GM19455 (cell line): ENCODE data around the gene ZC3H11A.
"Not testable (repeated sequence)": the region's sequence is repeated elsewhere in the genome, so short reads cannot be mapped to it uniquely, and the experiment has no call there.

Experiments
- ATAC-seq: cut with Tn5 transposase; IDR thresholded peaks from one replicate; pipeline ENCODE4 v1.9.1; 2021; ENCODE audit not compliant: unreplicated experiment

ZC3H11A gene

DNA sequence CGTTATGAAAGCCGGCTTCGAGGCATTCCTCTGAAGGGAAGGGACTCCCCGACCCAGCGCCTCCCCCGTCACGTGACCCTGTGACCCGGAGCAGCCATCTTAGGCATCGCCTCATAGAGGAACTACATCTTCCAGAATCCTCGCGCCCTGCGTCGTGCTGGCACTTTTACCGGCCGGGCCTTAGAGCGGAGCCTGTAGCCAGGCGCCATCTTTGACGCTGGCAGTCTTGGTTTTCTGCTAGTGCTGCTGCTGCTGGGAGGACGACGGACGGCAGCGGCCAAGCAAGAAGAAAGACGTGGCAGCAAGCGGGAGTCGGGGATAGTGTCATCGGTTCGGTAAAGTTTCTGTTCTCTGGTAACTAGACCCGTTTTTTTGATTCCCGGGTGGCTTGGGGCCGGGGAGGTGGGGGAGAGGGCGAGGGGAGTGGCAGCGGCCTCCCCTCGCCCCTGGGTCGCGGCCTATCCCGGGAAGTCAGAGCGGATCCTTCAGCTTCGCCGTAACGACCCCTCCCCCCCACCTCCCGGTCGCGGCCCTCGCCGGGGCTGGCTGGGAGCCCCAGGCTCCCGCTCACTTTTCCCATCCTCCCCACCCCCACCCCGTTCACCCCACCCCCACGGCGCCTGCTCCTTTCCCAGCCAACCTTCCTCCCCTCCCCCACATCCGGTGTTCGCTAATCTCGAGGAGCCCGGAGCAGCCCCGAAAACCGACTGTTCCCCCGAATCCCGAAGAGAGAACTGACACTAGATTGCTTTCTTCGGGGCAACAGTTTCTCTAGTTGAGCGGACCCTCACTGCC lies at the start of gene ZC3H11A, which contains the start of gene ZBED6:
Gene ZC3H11A (plus strand): TSS at position 183 of the 795 bp plus-strand sequence. CDS start 21,448 bp downstream, outside the sequence.
Gene ZBED6 (plus strand): TSS at position 183 of the 795 bp plus-strand sequence. CDS start 1,900 bp downstream, outside the sequence.
- peak; percentile 97 for ATAC-seq

DNA sequence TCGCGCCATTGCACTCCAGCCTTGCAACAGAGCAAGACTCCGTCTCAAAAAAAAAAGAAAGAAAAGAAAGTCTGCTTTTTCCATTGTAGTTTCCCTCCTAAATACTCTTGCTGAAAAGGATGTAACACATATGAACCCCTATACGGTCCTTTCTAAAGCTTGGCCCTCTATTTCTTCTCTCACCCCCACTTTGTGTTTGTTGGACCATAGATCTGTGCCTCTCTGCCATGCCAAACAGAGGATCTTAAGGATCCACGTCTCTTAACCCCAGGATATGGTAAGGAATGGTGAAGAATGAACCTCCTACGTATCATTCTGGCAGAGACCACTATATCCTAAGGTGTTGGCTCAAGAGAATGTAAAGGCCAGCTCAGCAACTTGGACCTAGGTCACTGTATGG lies 49.1 kb upstream of the ZC3H11A start:
- ATAC-seq = no peak

DNA sequence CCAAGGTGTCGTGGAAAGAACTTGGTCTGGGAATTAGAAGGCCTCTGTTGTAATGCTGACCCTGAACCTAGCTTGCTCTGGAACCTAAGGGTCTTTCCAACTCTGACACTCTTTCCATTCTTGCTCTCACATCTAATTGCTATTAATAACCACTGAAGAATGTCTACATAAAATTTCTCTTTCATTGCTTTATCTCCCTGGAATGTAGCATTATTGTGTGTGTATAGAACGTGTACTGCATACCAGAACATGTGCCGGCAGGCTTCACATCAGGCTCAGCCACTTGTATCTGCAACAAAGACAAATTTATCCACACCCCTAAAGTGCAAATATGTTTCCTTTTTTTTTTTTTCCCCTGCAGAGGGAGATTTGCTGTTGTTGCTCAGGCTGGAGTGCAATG lies 44.4 kb upstream of the ZC3H11A start:
- no peak for ATAC-seq

DNA sequence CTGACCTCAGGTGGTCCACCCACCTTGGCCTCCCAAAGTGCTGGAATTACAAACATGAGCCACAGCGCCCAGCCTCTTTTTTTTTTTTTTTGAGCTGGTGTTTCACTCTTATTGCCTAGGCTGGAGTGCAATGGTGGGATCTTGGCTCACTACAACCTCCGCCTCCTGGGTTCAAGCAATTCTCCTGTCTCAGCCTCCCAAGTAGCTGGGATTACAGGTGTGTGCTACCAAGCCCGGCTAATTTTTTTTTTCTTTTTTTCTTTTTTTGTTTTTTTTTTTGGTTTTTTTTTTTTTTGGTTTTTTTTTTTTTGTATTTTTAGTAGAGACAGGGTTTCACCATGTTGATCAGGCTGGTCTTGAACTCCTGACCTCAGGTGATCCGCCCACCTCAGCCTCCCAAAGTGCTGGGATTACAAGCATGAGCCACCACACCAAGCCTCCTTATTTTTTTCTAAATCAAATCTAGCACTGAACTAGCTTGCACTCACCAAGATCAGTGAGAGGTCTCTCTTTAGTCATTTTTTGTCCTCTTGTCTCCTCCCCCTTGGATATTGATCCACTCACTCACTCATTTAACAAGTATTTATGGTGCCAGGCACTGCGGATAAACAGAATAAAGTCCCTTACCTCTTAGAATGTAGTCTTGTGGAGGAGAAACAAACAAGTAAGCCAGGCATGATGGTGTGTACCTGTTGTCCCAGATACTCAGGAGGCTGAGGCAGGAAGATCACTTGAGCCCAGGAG lies 43.6 kb upstream of the ZC3H11A start:
- not testable (repeated sequence) for ATAC-seq

DNA sequence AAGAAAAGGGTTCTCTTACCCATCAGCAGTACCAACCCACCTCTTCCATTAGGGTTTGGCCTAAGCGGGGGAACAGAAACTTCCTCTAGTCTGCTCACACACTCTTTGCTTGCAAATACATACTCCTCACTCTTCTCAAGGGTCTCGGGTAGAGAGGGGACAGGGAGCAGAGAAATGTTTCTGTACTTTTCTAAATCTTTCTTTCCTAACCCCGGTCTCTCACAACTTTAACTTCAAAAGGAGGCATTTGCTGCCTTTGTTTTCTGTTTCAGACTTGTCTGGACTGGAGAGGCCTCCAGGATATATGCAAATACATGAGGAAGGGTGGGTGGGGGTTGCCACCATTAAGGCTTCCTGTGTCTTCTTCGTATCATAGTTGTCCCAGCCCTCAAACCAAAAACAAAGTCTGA lies 41.0 kb upstream of the ZC3H11A start:
- ATAC-seq = peak; percentile 70

DNA sequence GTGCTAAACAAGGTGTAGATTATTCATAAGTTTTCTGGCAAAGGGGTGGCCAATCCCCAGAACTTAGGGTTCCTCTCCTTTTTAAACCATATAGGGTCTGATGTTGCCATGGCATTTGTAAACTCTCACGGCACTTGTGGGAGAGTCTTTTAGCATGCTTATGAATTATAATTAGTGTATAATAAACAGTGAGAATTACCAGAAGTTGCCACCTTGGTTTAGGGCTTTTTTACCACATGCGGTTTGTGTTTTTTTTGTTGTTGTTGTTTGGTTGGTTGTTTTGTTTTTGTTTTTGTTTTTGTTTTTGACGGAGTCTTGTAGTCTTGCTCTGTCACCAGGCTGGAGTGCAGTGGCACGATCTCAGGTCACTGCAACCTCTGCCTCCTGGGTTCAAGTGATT lies 39.4 kb upstream of the ZC3H11A start:
- ATAC-seq = no peak

DNA sequence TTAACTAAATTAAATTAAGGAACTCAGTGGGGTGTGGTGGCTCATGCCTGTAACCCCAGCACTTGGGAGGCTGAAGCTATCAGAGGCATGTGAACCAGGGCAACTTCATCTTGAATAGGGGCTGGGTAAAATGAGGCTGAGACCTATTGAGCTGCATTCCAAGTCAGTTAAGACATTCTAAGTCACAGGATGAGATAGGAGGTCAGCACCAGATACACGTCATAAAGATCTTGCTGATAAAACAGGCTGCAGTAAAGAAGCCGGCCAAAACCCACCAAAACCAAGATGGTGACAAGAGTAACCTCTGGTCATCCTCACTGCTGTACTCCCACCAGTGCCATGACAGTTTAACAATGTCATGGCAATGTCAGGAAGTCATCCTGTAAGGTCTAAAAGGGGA lies 36.7 kb upstream of the ZC3H11A start:
- ATAC-seq = not testable (repeated sequence)

DNA sequence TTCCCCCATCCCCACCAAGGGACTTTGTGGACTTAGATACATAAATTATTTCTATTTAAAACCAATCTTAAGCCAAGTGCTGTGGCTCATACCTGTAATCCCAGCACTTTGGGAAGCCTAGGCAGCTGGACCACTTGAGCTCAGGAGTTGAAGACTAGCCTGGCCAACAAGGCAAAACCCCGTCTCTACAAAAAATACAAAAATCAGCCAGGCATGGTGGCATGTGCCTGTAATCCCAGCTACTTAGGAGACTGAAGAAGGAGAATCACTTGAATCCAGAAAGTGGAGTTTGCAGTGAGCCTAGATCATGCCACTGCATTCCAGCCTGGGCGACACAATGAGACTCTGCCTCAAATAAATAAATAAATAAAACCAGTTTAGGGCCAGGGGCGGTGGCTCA lies 34.9 kb upstream of the ZC3H11A start:
- no peak for ATAC-seq

DNA sequence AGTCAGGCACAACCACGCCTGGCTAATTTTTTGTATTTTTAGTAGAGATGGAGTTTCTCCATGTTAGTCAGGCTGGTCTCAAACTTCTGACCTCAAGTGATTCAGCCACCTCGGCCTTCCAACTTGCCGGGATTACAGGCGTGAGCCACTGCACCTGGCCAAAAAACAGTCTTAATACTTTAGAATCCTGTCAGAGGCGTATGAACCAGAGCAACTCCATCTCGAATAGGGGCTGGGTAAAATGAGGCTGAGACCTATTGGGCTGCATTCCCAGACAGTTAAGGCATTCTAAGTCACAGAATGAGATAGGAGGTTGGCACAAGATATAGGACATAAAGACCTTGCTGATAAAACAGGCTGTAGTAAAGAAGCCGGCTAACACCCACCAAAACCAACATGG lies 33.5 kb upstream of the ZC3H11A start:
- ATAC-seq = not testable (repeated sequence)

DNA sequence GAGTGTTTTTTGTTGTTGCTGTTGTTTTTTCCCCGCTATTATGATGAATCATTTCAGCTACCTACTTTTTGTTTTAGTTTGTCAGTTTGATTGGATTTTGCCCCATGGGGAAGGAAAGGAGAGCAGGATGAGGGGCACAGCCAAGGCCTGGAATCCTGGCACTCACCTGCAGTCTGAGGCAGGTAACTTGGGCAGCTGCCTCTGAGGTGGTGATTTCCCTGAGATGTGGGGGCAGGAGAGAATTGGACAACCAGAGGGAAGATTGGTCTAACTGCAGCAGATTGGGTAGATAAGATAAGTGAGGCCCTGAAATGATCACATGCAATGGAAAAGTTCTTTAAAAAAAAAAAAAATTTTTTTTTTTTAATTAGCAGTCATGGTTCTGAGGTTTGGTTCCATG lies 31.9 kb upstream of the ZC3H11A start:
- no peak for ATAC-seq

DNA sequence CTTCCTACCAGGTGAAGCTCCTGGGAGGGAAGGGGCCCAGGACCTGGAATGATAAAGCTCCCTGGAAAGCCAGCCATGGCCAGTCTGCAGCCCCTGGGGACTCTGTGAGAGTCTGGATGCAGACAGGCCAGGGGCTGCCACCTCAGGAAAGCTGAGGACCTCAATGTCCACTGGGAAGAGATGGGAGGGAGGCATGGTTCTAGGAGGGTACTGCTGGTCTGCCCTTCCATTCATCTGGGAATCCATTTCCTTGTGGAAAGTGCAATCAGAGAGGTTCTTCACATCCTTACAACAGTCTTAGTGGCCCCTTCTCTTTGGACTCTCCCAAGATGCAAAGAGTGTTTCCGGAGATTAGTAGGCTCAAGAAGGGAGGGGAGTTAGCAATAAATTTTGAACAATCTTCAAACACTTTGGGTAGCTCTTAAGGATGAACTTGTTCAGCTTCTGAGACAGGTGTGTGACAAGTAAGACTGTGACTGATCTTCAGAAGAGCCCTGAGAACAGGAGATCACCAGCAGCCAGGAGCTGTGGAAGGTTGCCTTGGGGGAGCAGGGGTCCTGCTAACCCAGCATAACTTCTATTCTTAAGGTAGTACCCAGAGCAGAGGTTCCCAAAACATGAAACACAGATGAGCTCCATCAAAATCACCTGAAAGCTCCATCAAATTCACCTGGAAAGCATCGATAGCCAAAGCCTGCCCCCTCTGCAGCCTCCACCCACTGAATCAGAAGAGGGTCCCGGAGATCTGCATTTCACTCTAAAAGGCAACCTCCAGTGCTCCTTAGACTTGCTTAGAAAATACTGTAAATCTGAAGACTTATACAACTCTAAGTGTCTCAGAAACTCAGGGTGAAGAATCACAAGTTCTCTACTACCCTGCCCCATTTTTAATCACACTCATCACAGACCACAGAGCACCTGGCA lies 31.1 kb upstream of the ZC3H11A start:
- peak; percentile 22 for ATAC-seq

DNA sequence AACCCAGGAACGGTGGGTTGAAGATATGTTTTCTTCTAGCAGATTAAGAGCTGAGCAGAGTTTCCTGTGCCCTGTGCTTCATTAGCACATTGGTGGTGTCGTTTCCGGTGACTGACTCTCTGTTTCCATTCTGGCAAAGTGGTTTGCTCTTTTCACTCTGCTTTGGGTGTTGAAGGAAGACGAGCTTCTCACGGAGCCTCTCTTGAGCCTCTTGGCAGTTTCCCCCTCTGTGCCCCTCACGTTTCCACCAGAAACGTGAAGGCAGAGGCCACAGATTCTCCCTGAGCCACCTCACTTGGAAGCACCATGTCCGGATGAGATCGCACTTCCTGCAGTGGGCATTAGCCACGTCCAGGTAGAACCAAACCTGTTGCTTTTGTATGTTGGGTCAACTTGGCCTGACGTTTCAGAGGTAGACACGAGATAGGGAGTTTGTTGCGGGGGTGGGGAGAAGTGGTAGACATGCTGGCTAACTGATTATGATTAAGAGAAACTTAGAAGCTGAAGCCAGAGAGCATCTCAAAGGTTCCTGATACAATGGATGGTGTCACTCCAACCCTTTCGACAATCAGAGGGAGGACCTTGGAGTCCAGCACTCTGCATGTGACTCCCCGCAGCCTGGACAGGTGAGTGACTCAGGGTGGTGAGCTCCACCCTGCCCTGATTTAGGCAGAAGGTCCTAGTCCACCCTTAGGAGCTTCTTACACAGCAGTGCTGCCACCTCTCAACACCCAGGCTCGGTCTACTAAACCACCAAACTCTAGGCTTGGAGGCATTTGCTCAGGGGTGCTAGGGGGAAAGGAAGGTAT lies 30.2 kb upstream of the ZC3H11A start, which contains the start of gene LAX1:
Gene LAX1 (plus strand): TSS at position 155 of the 809 bp plus-strand sequence. CDS start 383 bp downstream, at position 538.
- peak; percentile 77 for ATAC-seq

DNA sequence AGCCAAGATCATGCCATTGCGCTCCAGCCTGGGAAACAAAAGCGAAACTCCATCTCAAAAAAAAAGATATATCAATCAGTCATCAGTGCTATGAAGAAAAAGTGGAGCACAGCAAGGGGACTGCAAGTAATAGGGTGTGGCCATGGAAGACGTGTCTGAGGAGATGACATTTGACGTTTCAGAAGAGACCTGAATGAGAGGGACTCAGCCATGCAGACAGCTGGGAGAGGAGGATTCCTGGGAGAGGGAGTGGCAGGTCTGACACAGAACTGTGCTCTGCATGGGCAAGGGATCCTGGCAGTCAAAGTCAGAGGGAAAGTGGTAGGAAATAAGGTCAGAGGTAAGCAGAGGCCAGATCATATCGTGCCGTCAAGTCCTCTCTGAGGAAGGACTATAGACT lies 27.2 kb upstream of the ZC3H11A start:
- no peak for ATAC-seq

DNA sequence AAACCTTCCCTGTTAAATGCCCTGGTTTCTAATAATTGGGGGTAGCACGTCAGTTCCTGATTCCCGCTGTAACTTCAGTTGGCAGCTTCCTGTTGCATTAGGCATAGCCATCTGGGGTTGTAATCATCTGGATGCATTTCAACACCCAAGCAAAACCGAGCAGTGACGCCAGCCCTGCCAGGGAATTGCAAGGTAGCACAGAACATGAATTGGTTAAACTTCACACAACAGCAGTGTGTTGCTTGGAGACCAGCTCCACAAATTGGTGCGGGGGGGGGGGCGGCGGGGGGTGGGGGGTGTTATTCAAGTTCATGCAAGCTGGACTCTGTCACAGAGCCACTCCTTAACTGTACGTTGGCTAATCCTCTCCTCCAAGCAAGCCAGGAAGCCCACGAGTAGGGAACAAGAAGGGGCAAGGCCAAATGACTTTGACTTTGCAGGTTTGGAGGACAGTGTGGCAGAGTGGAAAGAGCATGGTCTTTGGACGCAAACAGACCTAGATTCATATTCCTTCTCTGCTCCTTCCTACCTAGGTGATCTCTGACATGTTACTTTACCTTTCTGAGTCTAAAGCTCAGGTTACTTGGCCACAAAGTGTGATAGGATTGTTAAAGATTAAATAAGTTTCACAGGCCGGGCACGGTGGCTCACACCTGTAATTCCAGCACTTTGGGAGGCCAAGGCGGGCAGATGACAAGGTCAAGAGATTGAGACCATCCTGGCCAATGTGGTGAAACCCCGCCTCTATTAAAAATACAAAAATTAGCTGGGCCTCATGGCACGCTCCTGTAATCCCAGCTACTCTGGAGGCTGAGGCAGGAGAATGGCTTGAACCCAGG lies 25.7 kb upstream of the ZC3H11A start:
- no peak for ATAC-seq

DNA sequence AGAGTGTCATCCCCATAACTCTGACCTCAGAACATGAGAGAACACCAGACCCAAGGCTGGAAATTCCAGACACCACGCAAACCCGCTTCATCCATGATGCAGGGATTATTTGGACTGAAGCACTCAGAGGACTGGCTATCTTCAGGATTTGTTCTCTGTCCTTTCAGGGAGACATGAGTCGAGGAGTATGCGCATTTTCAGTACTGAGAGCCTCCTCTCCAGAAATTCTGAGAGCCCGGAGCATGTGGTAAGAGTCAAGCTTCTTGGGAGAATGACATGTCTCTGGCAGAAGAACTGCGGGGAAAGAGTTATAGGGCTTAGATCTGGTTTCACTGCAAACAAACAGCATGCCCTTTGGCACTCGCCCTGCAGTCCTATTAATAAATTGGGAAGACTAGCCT lies 23.5 kb upstream of the ZC3H11A start:
- no peak for ATAC-seq

DNA sequence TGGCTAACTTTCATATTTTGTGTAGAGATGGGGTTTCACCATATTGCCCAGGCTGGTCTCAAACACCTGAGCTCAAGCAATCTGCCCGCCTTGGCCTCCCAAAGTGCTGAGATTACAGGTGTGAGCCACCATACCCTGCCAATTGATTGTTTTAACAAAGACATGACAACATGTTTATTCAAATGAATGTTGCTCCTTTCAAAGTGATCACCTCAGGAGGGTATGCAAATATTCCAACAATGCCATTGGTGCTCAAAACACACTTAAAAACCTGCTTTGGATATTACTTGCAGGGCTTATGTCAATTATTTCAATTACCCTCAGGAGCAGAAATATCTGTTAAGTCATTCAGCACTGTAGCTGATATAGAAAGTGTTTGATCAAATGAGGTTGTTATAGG lies 22.6 kb upstream of the ZC3H11A start:
- ATAC-seq = no peak

DNA sequence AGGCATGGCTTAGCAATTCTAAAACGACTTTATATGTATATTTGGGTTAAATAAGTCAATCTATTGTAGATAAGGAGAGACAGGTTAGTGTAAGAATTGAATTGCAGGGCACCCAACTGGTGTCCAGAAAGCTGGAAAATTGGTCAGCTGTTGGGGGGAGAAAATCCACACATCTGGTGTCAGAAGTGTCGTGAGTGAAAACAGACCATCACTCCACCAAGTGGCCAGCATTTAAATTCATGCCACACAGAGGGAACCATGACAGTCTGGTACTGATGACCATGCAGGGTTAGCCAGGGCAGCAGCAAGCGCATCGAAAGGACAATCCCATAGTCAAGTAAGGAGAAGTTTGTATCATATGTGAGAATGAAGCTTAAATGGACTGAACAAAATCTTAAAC lies 18.8 kb upstream of the ZC3H11A start:
- ATAC-seq = no peak

DNA sequence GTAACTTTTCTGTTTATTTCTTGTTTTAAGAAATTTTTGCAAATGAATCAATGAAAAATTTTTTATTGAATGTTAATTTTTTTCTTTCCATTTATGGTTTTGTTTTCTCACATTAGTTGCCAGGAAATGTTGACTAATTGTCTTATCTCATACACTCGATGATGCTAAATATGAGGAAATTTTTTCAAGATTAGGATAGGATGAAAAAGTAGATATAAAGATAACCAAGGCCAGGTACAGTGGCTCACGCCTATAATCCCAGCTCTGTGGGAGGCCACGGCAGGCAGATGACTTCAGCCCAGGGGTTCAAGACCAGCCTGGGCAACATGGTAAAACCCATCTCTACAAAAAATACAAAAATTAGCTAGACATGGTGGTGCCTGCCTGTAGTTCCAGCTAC lies 17.8 kb upstream of the ZC3H11A start:
- ATAC-seq = no peak

DNA sequence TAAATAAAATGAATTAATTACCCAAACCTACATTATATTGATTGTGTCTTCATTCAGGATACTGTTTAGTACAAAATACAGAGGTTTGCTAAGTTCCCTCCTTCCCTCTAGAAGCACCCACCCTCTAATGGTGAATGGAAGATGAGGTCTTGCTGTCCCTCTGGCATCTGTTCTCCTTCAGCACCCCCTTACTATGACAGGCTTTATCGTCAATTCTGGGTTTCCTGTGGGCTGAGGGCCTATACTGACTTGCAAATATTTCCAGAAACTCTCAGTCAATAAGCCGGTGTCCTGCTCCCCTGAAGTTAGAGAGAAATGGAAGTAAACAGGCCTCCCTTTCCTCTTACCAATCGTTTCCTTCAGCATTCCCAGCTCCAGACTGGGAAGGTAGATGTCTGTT lies 17.3 kb upstream of the ZC3H11A start:
- no peak for ATAC-seq
